Measurements from ENCODE around the gene PDGFA.

The PDGFA gene

DNA sequence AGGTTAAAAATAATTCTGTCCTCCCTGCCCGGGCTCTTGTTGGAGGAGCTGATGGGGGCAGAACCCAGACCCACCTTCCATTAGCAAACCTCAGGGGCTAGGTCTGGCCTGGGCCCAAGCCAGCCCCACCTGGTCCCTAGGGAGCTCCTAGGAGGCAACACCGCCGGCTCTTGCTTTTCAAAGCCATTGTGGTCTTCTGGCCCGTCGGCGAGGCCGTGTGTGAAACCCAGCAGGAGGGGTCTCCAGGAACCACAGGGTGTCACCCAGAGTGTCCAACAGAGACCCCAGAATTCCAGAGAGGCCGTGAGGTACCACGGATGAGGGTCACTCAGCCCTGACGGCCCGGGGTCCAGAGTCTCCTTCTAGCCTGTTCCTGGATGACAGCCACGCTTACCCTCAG lies 16.6 kb upstream of the PDGFA start:
- DNase-seq (ENCODE audit: low read depth in 2 of 2), result no peak

DNA sequence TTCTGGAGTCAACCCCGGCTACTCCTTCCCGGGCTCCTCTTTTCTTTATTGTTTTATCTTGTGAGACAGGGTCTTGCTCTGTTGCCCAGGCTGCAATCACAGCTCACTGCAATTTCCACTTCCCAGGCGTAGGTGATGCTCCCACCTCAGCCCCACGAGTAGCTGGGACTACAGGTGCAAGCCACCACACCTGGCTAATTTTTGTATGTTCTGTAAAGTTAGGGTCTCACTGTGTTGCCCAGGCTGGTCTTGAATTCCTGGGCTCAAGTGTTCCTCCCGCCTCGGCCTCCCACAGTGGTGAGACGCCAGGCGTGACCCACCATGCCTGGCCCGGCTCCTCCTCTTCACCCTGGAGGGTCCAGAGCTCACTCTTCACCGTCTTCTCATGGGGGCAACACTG lies 15.3 kb upstream of the PDGFA start:
- DNase-seq (ENCODE audit: low read depth in 2 of 2), result no peak

DNA sequence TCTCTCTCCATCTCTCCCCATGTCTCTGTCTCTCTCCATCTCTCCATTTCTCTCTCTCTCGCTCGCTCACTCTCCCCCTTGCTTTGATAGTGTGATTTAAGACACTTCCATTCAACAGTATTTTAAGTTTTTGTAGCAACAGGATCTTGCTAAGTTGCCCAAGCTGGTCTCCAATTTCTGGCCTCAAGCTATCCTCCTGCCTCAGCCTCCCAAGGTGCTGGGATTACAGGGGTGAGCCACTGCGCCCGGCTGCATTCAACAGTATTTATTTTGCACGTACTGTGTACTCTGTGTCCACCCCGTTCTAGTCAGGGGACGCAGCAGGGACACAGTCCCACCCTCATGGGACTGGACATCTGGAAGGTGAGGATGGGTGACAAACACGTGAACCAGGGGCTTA lies 14.4 kb upstream of the PDGFA start:
- DNase-seq (ENCODE audit: low read depth in 2 of 2), result no peak

DNA sequence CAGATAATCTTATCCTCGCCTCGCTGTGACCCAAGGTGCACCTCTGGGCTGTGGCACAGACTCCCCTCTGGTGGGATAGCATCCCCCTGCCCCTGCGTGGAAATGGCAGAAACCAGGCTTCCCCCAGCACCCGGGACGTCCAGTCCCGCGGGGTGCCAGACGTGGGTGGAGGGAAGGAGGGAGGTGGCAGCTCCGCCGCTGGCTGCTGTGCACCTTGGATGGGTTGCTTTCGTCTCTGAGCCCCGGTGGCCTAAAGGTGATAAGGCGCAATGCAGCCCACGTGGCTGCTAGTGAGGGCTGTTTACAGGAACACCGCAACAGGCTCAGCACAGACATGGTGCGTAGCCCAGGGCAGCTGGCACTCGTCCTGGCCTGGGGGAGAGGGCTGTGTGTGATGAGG lies 13.6 kb upstream of the PDGFA start:
- DNase-seq (ENCODE audit: low read depth in 2 of 2), result no peak

DNA sequence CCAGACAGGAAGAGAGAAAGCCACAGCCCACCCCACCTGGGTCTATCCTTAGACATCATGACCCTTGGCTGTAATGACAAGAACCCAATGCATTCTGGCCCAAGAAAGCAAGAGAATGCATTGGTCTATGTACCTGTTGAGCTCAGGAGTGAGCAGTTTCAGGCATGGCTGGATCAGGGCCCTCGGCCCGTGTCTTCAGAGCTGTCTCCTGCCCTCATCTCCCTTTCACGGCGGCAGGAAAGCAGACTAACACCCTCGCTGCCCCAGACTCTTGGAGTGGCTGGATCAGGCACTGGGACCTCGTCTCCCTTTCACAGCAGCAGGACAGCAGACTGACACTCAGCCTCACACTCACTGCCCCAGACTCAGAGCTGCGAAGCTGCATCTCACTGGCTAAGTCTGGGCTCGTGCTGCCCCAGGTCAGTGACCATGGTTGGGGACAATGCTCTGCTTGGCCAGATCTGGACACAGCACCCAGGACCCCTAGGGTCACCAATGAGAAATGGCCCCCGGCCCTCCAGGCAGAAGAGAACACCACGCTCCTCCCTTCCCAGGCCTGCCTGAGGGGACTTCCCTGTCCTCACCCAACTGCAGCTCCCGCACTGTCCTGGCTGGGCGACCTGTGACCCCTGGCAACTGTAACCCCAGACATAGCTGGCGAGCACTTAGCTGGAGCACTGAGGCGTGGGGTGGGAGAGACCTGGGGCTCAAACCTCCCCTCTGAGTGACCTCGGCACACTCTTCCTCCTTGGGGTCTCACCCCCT lies 12.9 kb upstream of the PDGFA start:
- DNase-seq (ENCODE audit: low read depth in 2 of 2), result no peak

DNA sequence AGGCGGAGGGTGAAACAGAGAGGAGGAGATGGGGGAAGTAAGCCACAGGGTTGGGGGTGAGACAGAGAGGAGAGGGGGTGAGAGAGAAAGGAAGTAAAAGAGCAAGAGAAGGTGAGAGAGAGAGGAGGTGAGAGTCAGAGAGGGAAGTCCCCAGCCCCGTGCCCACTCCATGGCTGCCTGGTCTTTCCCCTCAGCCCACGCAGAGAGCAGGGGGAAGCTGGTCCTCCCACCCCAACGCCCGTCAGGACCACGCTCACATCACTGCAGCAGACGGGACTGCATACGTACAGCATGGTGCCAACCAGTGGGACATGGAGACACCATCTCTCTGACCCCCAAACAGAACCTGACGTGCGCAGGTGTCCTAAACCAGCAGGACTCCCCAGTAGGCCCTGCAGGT lies 12.1 kb upstream of the PDGFA start:
- DNase-seq (ENCODE audit: low read depth in 2 of 2), result no peak

DNA sequence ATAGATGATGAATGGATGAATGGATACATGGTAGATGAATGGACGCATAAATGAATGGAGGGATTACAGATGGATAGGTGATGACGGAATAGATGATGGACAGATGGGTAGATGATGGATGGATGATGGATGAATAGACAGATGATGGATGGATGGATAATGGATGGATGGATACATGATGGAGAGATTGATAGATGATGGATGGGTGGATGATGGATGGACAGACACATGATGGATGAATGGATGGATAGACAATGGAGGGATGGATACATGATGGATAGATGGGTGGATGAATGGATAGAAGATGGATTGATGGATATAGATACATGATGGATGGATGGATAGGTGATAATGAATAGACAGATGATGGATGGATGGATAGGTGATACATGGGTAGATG lies 8.8 kb upstream of the PDGFA start:
- no peak for DNase-seq (ENCODE audit: low read depth in 2 of 2)

DNA sequence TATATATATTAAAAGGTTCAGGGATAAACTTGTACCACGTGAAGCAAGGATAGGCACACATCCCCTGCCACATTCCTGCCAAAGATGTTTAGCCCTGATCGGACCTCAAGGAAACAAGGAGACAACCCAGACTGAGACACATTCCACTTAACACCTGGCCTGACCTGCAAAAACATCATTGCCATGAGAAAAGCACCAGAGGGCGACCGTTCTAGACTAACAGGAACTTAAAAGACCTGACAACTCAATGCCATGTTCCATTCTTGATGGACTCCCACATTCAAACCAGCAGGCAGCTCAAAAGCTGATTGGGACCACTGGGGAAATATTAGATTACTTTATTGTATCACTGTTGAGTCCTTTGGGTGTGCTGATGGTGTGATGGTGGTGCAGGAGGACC lies 8.1 kb upstream of the PDGFA start:
- no peak for DNase-seq (ENCODE audit: low read depth in 2 of 2)

DNA sequence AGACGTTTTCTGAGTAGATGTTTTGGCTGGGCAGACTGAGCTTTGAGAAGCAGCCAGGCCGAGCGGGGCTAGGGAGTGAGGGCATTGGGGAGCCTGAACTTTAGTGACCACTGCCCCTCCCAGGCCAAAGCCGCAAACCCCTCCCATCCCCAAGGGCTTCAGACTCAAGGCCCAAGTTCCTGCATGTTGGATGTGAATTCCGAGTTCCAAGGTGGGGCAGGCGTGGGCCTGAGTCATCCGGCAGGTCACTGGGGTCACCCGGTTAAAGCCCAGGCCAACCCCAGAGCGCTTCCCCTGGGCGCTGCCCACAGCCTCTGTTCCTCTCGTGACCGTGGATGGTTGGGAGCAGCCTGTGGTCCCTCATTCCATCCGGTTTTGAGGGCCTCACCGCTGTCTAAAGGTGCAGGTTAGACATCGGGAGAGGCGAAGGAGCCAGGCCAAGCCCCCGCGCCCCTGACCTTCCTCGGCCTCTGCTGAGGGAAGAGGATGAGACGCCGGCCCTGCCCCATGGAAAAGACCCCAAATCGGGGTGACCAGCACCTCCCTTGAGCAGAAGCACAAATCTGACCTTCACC lies 6.9 kb upstream of the PDGFA start:
- DNase-seq (ENCODE audit: low read depth in 2 of 2), result no peak

DNA sequence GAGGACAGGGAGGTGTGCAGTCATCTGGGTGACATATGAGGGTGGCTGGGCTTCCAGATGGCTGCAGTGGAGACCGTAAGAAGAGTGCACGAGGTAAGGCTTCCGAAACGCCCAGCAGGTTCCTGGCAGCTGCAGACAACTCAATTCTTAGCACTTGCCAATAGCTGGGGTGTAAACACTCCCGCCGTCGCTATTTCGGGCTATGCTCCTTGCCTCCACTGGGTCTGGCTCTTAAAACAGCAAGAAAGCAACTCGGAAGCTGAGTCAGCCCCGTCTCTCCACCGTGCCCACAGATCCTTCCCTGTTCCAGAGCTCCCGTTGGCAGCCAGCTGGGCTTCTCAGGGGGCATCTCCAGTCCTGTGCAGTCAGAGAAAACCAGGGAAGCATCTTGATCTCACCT lies 6.1 kb upstream of the PDGFA start:
- no peak for DNase-seq (ENCODE audit: low read depth in 2 of 2)

DNA sequence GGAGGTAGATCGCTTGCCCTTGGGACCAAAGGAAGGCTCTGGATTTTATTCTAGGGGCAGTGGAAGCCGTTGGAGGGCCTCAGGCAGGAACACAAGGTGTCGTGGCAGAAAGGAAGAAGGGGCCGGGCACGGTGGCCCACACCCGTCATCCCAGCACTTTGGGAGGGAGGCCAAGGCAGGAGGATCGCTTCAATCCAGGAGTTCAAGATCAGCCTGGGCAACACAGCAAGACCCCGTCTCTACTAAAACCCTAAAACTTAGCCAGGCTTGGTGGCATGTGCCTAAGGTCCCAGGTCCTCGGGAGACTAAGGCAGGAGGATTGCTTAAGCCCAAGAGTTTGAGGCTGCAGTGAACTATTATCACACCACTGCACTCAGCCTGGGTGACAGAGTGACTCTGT lies 5.2 kb upstream of the PDGFA start:
- DNase-seq (ENCODE audit: low read depth in 2 of 2), result no peak

DNA sequence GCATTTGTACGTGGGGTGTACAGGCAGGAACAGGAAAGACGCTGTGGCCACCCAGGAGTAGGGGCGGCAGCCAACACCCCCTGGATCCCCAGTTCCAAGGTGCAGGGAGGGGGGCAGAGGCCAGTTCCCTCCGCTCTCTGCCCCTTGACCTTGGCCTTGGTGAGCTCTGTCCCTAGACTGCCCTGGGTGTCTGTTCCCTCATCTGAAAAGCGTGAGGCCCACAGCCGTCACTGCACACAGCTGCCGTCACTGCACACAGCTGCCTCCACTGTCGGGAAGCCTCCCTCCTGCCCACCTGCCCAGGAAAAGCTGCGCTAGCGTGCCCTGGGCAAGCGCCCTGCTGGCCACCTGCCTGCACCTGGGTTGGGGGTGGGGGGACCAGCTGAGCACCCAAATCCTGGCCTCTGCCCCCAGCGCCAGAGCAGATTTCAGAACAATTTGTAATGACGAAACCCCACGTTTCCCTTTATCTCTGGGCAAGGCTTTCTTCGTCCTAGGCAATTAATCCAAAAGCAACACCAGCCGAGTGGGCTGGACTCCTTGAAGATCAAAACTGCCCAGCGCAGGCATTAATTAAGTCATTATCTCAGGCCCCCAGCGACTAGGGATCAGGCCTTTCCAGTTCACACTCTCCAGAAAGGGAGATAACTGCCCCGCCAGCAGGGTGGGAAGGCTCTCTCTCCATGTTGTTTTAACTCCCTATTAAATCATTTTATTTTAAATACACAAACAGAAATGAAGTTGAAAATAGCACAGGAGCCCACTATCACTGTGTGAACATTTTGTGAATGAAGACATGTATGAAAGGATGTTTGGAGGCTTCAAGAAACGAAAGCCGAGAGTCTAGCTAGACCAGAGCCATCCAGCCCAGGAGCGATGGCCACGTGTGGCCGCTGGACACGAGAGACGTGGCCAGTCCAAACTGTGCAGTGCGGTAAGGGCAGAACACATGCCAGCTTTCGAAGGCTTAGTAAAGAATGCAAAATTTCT lies 4.0 kb upstream of the PDGFA start:
- DNase-seq (ENCODE audit: low read depth in 2 of 2), result no peak

DNA sequence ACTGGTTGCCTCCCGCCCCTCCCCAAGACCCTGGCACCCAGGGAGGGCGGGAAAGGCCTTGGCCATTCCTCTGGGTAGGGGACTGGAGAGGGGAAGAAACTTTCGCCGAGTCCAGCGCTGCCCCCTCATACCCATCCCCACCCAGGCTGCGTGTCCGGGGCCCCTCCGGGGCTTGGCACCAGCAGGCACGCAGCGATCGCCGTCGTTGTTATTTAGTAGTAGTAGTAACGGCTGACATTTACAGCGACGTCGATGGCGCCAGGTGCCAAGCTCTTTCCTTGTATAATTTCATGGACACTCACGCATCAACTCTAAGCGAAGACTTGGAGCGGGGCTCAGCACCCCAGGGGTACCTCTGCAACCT lies 3.3 kb upstream of the PDGFA start:
- DNase-seq (ENCODE audit: low read depth in 2 of 2), result no peak

DNA sequence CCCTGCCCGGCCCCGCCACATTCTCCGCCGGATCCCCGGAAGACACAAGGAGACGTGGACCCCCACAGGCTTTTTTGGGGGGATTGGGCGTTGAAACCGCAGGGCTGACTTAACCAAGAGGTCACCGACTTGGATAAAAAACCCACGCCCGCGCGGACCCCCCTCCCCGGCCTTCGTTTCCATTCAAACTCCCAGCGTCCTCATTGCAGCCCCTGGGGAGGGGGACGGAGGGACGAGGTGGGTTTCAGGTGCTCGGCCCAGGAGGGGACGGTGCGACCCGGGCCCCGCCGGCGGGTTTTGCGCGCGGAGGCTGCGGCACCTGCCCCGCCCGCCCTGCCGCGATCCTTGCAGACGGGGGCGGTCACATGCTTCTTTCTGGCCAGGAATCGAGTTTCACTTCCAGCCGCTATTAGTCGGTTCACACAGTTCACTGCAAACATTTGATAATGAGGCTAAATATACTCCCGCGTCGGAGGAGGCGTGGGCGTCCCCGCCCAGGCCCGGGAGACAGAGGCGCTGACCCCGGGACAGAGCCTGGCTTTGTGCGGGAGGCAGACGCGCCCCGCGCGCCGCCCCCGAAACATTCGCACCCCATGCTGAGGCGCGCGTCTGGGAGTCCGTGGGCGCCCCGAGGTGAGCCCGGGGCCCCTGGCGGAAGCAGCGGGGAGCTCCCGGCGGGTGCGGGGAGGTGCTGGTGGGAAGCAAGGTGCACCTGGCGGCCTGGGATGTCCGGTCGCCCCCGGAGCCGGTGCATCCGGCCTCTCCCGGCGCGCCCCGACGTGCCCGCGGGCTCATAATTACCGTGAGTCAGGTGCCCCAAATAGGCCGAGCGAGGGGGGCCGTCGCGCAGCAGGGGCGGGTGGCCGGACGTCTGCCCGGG lies 2.7 kb upstream of the PDGFA start:
- DNase-seq (ENCODE audit: low read depth in 2 of 2), result no peak

DNA sequence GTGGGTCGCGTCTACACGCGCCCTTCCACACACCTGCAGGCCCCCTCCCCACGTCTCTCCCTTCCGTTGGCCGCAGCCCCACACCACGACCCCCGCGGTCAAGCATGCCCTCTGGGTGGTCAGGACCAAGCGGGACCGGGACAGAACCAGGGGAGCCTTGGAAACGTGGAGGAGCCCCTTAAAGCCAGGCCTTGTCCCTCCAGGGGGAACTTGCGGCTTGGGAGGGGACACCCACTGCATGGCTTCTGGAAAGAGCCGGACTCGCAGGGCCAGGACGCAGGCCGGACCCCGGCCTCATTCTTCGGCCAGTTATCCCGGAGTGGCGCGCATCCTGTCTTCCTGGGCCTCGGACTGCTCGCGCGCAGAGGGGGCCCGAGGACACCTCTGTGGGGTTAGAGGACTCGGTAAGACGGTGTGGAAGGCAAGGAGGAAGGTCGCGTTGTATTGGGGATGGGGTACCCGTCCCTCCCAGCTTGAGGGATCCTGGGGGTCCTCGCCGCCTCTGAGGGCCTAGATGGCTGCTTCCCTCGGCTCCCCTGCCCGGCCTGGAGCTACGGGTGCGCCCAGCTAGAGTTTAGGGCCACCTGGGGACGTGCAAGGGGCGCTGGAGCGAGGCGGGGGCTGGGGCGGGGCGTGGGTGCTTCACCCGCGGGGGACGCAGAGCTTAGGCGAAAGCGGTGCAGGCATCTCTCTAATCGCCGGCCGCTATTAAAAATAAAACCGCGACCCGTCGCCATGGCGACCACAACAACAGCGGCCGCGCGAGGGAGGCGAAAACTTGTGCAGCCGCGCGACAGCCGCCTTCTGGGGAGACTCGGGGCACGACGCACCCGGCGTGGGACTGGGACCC lies 1.8 kb upstream of the PDGFA start:
- no peak for DNase-seq (ENCODE audit: low read depth in 2 of 2)

DNA sequence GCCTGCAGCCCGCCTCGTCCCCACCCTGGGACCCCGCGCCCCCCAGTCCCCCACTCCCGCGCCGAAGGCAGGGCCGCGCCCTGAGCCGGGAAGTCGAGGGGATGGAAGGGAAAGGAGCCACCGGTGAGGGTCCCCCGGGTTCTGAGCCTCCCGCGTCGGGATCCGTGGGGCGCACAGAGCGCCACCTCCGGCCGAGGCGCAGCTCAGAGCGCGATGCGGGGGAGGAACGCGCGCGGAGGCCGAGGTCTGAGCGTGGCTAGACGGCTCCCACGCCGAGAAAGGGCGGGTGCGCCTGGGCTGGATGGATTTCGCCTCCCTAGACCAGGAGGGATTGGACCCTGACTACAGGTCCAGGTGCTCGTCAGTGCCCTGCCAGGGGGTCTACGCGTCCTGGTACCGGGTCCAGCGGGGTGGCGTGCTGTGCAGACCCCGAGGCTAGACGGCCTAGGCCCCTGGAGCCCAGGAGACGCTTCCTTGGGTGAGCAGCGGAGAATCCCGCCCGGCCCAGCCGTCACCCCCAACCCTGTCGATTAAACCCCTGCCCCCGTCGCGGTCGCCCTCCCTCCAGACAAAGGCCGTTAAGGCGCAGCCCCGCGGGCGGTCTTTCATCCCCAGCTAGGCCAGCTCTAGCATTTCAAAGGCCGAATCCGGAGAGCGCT lies 986 bp upstream of the PDGFA start:
- no peak for DNase-seq (ENCODE audit: low read depth in 2 of 2)

DNA sequence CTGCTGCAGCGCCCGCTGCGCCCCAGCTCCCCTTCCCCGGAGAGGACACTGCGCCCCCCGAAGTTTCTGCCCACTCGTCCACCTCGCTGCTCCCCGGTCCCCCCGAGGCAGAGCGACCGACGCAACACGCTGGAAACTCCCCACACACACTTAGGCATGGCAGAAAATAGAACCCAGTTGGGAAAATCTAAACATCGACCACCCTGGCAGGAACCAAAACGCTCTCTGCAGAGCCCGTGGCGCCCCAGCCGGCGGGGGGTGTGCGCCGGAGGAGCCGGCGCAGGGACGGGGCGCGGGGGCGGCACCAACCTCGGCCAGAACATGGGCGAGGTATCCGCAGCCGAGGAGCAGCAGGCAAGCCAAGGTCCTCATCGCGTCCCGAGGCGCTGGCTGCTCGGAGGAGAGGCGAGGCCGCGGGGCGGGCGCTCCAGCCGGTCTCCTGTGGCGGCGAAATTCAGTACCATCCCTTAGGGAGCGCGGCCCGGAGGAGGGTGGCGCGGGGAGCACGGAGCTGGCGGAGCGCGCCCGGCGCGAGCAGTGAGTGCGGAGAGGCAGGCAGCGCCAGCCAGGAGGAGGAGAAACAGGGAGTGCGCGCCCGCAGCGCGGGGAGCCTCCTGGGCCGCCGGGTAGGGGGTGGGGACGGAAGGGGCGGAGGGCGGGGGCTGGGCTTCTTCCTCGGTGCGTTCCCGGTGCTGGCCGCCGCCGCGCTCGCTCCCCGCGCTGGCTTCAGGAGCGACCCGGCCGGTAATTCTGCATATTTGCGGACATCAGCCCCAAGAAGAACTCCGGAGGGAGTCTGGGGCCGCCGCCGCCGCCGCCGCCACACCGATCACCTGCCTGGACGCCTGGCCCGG lies 789 bp downstream of the PDGFA start:
- no peak for DNase-seq (ENCODE audit: low read depth in 2 of 2)

DNA sequence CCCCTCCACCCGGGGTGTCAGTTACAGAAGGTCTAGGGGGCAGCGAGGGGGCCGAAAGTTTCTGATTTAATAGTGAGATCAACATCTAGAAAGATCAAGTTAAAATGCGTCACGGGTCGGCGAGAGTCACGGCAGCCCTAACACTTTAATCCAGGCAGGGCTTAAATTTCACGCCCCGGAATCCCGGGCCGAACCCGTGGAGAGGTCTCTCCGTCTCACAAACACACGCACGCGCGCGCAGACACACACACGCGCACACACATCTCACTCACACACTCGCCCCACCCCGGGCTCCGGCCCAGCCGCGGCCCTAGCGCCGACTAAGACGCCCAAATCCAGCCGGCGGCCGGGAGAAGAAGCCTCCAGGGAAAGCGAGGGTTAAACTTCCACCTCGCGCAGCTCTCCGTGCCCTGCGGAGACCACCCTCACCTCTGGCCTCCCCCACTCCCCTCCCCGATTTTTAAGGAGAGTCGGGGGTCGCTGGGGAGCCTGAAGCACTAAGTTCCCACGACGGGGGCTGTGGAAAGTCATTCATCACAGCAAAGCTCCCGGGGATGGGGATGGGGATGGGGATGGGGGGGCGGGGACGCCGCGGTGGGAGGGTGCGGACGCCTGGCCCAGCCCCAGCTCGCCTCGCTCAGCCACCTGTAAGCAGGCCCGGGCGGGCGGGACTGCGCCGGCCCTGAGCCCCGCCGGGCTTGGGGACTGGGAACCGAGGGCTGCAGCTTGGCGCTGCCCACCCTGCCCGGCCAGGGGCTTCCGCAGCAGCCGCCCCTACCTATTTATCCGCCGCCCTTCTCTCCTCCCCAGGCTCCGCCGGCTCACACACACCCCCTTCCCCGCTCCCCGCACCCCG lies 1.6 kb downstream of the PDGFA start:
- no peak for DNase-seq (ENCODE audit: low read depth in 2 of 2)

Measured in fibroblast of skin of left quadriceps (primary cell).